K562 (cell line): Measurements from ENCODE around the gene FAAH. TPM values are rescaled to one million over a fixed set of nuclear protein-coding genes. Genes with fewer than 3 reads are reported as not detected.

Experiments
- ARHGAP35 ChIP-seq: fragments of 450-650 bp; IDR thresholded peaks from 2 replicates; pipeline ENCODE4 v1.6.1; 2018; ENCODE audit not compliant: partially characterized antibody
- BACH1 ChIP-seq: fragments of 200-800 bp; sonication (Bioruptor generic); IDR thresholded peaks from 2 replicates; pipeline ENCODE4 v1.6.1; 2016; ENCODE audit warnings: missing genetic modification characterization, missing compliant biosample characterization
- CBFA2T2 ChIP-seq: fragments of 450-650 bp; conservative IDR thresholded peaks from 2 replicates; pipeline ENCODE4 v1.6.1; 2017; ENCODE audit warnings: mild to moderate bottlenecking
- ESRRA ChIP-seq: fragments of 450-650 bp; IDR thresholded peaks from 2 replicates; pipeline ENCODE4 v1.6.1; 2014; ENCODE audit warnings: low read depth, mild to moderate bottlenecking, moderate library complexity, borderline replicate concordance
- HDAC1 ChIP-seq, 2 experiments: fragments of 450-650 bp; IDR thresholded peaks; 2 replicates each; pipeline ENCODE4 v1.6.1; 2016 to 2017; ENCODE audit warnings: inconsistent platforms in 1 of 2, mild to moderate bottlenecking in 1 of 2, moderate library complexity in 1 of 2
- HDGF ChIP-seq: fragments of 450-650 bp; IDR thresholded peaks from 2 replicates; pipeline ENCODE4 v1.6.1; 2016
- JUND ChIP-seq, 2 experiments: IDR thresholded peaks; 2 replicates in 1 of 2; 3 replicates in 1 of 2; pipeline ENCODE4 v1.6.1; 2011; ENCODE audit warnings: borderline replicate concordance in 2 of 2, low read depth in 2 of 2, low read length in 2 of 2, improper control_type of control experiment in 1 of 2, missing biosample characterization in 1 of 2, missing genetic modification characterization in 1 of 2, missing genetic modification reagents in 1 of 2
- MECOM ChIP-seq: fragments of 250-450 bp; sonication (Bioruptor Pico); IDR thresholded peaks from 2 replicates; pipeline ENCODE4 v1.8.0; 2022; ENCODE audit warnings: inconsistent platforms
- MED1 ChIP-seq: sonication (generic); formaldehyde crosslinking; IDR thresholded peaks from 2 replicates; pipeline ENCODE4 v1.8.1; 2023; ENCODE audit warnings: missing genetic modification reagents, borderline replicate concordance
- PML ChIP-seq: IDR thresholded peaks from 2 replicates; pipeline ENCODE4 v1.6.1; 2012; ENCODE audit warnings: low read length, inconsistent platforms
- ZNF282 ChIP-seq: sonication (generic); formaldehyde crosslinking; IDR thresholded peaks from 2 replicates; pipeline ENCODE4 v1.8.1; 2023; ENCODE audit warnings: missing genetic modification reagents
- ZNF384 ChIP-seq: IDR thresholded peaks from 2 replicates; pipeline ENCODE4 v1.6.1; 2012; ENCODE audit warnings: low read depth, low read length, improper control_type of control experiment
- ZNF695 ChIP-seq: fragments of 450-650 bp; formaldehyde crosslinking; IDR thresholded peaks from 2 replicates; pipeline ENCODE4 v1.4.0; 2020; ENCODE audit warnings: mild to moderate bottlenecking, moderate library complexity
- polyA plus RNA-seq, 8 experiments: library from polyadenylated mRNA; depleted of rRNA in 4 of 8; stranded (reverse) in 5 of 8; unstranded in 3 of 8; fragments of >200 nt; fragmentation: Nextera tagmentation in 2 of 8; fragmentation: Illumina TruSeq in 1 of 8; extraction: Ambion mirVana in 2 of 8; extraction: Trizol in 1 of 8; gene quantifications; 2 replicates each; pipeline versions ENCODE4 v1.2.1 to v1.2.3, GENCODE V29; 2011 to 2014; ENCODE audit warnings: inconsistent platforms in 1 of 8, missing spikeins in 1 of 8
- total RNA-seq, 7 experiments: library from RNA; depleted of rRNA in 6 of 7; stranded (reverse); fragments of >200 nt in 6 of 7; fragmentation: Illumina TruSeq in 2 of 7; extraction: Trizol in 2 of 7; gene quantifications; 2 replicates each; pipeline versions ENCODE4 v1.2.1 to v1.2.3, GENCODE V29; 2011 to 2021; ENCODE audit warnings: low replicate concordance in 1 of 7
- TF ChIP-seq, protein P1 (sequence below): fragments of 450-650 bp; IDR thresholded peaks from 2 replicates; pipeline ENCODE4 v1.7.1; 2018; ENCODE audit warnings: mild to moderate bottlenecking, low read depth; ENCODE audit not compliant: partially characterized antibody
- TF ChIP-seq, protein P2 (sequence below): fragments of 450-650 bp; formaldehyde crosslinking; IDR thresholded peaks from 2 replicates; pipeline ENCODE4 v1.4.0; 2020; ENCODE audit warnings: mild to moderate bottlenecking, mixed read lengths
- TF ChIP-seq, protein P3 (sequence below): fragments of 450-650 bp; IDR thresholded peaks from 2 replicates; pipeline ENCODE4 v1.6.1; 2016; ENCODE audit warnings: borderline replicate concordance
- TF ChIP-seq, protein P4 (sequence below): fragments of 250-450 bp; sonication (Bioruptor Pico); IDR thresholded peaks from 2 replicates; pipeline ENCODE4 v1.8.0; 2022; ENCODE audit warnings: inconsistent platforms

The FAAH gene
- total and polyA plus RNA-seq, 9 of the 15 experiments (the other 6 are each of a cell fraction or from before 2014, with no cell fraction given), result 0.06 to 1.1 (median 0.32) TPM

DNA sequence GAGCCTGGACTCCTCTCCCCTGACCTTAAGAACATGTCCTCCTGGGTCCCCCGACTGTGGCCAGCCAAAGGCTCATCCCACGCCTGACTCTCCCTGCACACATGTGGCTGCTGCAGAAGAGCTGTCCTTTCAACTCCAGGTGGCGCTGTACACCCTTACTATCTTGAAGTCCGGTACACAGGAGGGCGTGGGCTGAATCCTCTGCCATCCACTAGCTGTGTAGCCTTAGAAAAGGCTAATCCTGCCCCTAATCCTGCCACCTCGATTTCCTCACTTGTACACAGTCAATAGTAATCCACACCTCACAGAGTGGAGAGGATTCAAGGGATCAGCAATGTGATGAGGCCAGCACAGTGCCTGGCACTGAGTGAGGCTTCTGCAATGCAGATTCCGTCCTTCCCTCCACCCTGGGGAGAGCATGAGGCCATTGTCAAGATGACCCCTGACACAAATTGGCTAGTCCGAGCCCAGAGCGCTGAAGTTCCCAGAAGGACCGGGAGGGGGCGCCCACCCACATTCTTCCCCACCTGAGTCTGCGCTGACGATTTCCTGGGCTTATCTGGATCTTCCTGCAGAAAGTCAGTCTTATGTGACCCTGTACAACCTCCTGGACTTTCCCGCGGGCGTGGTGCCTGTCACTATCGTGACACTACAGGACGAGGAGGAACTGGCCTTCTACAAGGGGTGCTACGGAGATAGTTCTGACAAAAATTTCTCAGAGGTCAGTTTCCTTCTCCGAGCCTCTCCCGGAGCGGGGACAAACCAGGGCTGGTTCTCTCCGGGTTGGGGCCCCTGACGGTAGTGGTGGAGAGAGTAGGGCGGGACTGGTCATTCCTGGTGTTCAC lies 48.4 kb downstream of the FAAH start (continued):
- TF ChIP-seq, protein P1, sequence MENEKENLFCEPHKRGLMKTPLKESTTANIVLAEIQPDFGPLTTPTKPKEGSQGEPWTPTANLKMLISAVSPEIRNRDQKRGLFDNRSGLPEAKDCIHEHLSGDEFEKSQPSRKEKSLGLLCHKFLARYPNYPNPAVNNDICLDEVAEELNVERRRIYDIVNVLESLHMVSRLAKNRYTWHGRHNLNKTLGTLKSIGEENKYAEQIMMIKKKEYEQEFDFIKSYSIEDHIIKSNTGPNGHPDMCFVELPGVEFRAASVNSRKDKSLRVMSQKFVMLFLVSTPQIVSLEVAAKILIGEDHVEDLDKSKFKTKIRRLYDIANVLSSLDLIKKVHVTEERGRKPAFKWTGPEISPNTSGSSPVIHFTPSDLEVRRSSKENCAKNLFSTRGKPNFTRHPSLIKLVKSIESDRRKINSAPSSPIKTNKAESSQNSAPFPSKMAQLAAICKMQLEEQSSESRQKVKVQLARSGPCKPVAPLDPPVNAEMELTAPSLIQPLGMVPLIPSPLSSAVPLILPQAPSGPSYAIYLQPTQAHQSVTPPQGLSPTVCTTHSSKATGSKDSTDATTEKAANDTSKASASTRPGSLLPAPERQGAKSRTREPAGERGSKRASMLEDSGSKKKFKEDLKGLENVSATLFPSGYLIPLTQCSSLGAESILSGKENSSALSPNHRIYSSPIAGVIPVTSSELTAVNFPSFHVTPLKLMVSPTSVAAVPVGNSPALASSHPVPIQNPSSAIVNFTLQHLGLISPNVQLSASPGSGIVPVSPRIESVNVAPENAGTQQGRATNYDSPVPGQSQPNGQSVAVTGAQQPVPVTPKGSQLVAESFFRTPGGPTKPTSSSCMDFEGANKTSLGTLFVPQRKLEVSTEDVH, result peak; percentile 89
- TF ChIP-seq PML (no peak; the same call in 1 of the 2 replicates), ZNF695 (CRISPR knock-in tag) (no peak), MECOM (CRISPR knock-in tag) (peak; percentile 80; the same call in 1 of the 2 replicates), ZNF282 (CRISPR knock-in tag) (no peak), JUND (IDR thresholded peaks at IDR 0.05; ENCODE audit: borderline replicate concordance, low read depth, low read length) (peak; percentile 76), JUND (tag; IDR thresholded peaks at IDR 0.05; ENCODE audit: borderline replicate concordance, low read depth, low read length) (peak; percentile 92; the same call in 2 of the 3 replicates), CBFA2T2 (peak; percentile 78), HDGF (peak; percentile 94), ESRRA (peak; percentile 94), ARHGAP35 (no peak), HDAC1 (IDR thresholded peaks at IDR 0.05) (peak; percentile 83 to 92), ZNF384 (peak; percentile 47), BACH1 (tag) (0 out of 2 replicates have a peak, but pooled peaks have one; percentile 30), MED1 (no peak)
- TF ChIP-seq, protein P2, sequence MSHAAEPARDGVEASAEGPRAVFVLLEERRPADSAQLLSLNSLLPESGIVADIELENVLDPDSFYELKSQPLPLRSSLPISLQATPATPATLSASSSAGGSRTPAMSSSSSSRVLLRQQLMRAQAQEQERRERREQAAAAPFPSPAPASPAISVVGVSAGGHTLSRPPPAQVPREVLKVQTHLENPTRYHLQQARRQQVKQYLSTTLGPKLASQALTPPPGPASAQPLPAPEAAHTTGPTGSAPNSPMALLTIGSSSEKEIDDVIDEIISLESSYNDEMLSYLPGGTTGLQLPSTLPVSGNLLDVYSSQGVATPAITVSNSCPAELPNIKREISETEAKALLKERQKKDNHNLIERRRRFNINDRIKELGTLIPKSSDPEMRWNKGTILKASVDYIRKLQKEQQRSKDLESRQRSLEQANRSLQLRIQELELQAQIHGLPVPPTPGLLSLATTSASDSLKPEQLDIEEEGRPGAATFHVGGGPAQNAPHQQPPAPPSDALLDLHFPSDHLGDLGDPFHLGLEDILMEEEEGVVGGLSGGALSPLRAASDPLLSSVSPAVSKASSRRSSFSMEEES (CRISPR knock-in tag), result no peak
- TF ChIP-seq, protein P3, sequence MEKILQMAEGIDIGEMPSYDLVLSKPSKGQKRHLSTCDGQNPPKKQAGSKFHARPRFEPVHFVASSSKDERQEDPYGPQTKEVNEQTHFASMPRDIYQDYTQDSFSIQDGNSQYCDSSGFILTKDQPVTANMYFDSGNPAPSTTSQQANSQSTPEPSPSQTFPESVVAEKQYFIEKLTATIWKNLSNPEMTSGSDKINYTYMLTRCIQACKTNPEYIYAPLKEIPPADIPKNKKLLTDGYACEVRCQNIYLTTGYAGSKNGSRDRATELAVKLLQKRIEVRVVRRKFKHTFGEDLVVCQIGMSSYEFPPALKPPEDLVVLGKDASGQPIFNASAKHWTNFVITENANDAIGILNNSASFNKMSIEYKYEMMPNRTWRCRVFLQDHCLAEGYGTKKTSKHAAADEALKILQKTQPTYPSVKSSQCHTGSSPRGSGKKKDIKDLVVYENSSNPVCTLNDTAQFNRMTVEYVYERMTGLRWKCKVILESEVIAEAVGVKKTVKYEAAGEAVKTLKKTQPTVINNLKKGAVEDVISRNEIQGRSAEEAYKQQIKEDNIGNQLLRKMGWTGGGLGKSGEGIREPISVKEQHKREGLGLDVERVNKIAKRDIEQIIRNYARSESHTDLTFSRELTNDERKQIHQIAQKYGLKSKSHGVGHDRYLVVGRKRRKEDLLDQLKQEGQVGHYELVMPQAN, result peak; percentile 80
- TF ChIP-seq, protein P4, sequence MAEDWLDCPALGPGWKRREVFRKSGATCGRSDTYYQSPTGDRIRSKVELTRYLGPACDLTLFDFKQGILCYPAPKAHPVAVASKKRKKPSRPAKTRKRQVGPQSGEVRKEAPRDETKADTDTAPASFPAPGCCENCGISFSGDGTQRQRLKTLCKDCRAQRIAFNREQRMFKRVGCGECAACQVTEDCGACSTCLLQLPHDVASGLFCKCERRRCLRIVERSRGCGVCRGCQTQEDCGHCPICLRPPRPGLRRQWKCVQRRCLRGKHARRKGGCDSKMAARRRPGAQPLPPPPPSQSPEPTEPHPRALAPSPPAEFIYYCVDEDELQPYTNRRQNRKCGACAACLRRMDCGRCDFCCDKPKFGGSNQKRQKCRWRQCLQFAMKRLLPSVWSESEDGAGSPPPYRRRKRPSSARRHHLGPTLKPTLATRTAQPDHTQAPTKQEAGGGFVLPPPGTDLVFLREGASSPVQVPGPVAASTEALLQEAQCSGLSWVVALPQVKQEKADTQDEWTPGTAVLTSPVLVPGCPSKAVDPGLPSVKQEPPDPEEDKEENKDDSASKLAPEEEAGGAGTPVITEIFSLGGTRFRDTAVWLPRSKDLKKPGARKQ (CRISPR knock-in tag), result no peak
